IMR-90 (cell line): ENCODE measurements around the gene CNIH2.

ENCODE experiments used
- BHLHE40 ChIP-seq: fragments of 150-350 bp; IDR thresholded peaks from 2 replicates; pipeline ENCODE4 v1.6.1; 2016; ENCODE audit warnings: mild to moderate bottlenecking, low read depth, low read length
- CEBPB ChIP-seq: IDR thresholded peaks from 2 replicates; pipeline ENCODE4 v1.6.1; 2012; ENCODE audit warnings: low read depth, low read length, improper control_type of control experiment
- CHD1 ChIP-seq: IDR thresholded peaks from 2 replicates; pipeline ENCODE4 v1.6.1; 2012; ENCODE audit warnings: low read depth, low read length, improper control_type of control experiment
- CTCF ChIP-seq: conservative IDR thresholded peaks from 2 replicates; pipeline ENCODE4 v1.5.1; 2012; ENCODE audit warnings: mild to moderate bottlenecking, low read depth, low read length, improper control_type of control experiment
- FOS ChIP-seq: fragments of 150-350 bp; IDR thresholded peaks from 2 replicates; pipeline ENCODE4 v1.6.1; 2016; ENCODE audit warnings: low read depth, low read length
- MAFK ChIP-seq: IDR thresholded peaks from 2 replicates; pipeline ENCODE4 v1.6.1; 2012; ENCODE audit warnings: low read depth, low read length, improper control_type of control experiment
- MAZ ChIP-seq: IDR thresholded peaks from 2 replicates; pipeline ENCODE4 v1.6.1; 2012; ENCODE audit warnings: low read depth, mild to moderate bottlenecking, low read length, improper control_type of control experiment, moderate library complexity, borderline replicate concordance
- NFE2L2 ChIP-seq: fragments of 150-350 bp; IDR thresholded peaks from 2 replicates; pipeline ENCODE4 v1.6.1; 2016; ENCODE audit warnings: low read depth, mild to moderate bottlenecking, low read length
- POLR2A ChIP-seq: IDR thresholded peaks from 2 replicates; pipeline ENCODE4 v1.6.1; 2012; ENCODE audit warnings: mild to moderate bottlenecking, low read depth, low read length
- RAD21 ChIP-seq: IDR thresholded peaks from 2 replicates; pipeline ENCODE4 v1.6.1; 2012; ENCODE audit warnings: low read length, improper control_type of control experiment
- RFX5 ChIP-seq: IDR thresholded peaks from 2 replicates; pipeline ENCODE4 v1.8.0; 2012; ENCODE audit warnings: low read depth, mild to moderate bottlenecking, low read length, moderate library complexity
- SMC3 ChIP-seq: fragments of 150-350 bp; IDR thresholded peaks from 2 replicates; pipeline ENCODE4 v1.6.1; 2016; ENCODE audit warnings: low read depth, mild to moderate bottlenecking, antibody characterized with exemption, low read length, moderate library complexity
- USF2 ChIP-seq: fragments of 150-350 bp; IDR thresholded peaks from 2 replicates; pipeline ENCODE4 v1.6.1; 2017; ENCODE audit warnings: mild to moderate bottlenecking, antibody characterized with exemption, low read length, low read depth

- TF ChIP-seq CTCF (no peak), FOS (no peak), SMC3 (no peak), USF2 (no peak), RAD21 (no peak), RFX5 (no peak), POLR2A (no peak), CHD1 (no peak), BHLHE40 (no peak), MAFK (no peak), CEBPB (no peak), MAZ (no peak), NFE2L2 (no peak)
Measured at GRCh38 chr11:66333220-66333877, 55.4 kb downstream of the CNIH2 start.
